NOMO-1 treated with DMSO at 0.1 percent for 48 hours (cell line): Measurements from ENCODE around the gene RABEP1.
A peak's percentile ranks its signal among the peaks of the same experiment; 100 is the strongest.

Experiments used
- DNase-seq: peaks from one replicate; lab custom pipeline; 2025; ENCODE audit not compliant: unreplicated experiment; lab: John Stamatoyannopoulos, UW

RABEP1 gene

GRCh38 chr17:5361426-5361825 lies 79.3 kb downstream of the RABEP1 start:
- no peak for DNase-seq

- DNase-seq, result no peak
Measured at GRCh38 chr17:5362162-5362811, 80.2 kb downstream of the RABEP1 start.

DNA sequence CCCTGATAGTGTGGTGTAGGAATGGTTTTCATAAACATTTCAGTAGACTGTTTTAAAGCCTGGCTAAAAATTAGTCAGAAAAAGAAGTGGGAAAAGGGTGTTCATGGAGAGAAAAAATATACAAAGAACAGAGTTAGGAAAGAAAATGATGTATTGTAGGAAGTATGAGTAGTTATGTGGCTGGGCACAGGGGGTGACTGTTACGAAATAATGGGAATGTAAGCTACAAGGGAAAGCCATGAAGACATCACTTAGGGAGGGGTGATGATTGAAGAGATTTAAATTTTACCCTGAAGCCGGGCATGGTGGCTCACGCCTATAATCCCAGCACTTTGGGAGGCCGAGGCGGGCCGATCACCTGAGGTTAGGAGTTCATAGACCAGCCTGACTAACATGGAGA lies 82.1 kb downstream of the RABEP1 start:
- DNase-seq, result no peak

- DNase-seq, result no peak
Measured at GRCh38 chr17:5364696-5365095, 82.6 kb downstream of the RABEP1 start.

GRCh38 chr17:5365831-5366230 lies 83.7 kb downstream of the RABEP1 start:
- DNase-seq, result no peak

DNA sequence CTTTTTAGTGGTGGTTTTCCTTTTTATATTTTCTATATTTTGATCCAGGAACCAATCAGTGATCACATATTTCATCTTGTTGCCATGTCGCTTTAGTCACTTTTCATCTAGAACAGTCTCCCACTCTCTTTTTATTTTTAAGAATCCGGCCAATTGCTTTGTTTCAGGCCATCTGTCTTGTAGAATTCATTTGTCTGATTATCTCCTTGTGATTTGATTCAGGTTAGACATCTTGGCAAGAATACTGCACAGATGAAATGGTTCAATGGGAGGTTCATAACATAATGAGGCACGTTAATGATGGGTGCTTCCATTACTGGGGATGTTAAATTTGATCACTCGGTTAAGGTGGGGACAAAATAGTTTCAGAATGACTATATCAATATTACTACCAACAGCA lies 88.3 kb downstream of the RABEP1 start:
- no peak for DNase-seq

GRCh38 chr17:5373112-5373511 lies 91.0 kb downstream of the RABEP1 start:
- DNase-seq, result no peak

DNA sequence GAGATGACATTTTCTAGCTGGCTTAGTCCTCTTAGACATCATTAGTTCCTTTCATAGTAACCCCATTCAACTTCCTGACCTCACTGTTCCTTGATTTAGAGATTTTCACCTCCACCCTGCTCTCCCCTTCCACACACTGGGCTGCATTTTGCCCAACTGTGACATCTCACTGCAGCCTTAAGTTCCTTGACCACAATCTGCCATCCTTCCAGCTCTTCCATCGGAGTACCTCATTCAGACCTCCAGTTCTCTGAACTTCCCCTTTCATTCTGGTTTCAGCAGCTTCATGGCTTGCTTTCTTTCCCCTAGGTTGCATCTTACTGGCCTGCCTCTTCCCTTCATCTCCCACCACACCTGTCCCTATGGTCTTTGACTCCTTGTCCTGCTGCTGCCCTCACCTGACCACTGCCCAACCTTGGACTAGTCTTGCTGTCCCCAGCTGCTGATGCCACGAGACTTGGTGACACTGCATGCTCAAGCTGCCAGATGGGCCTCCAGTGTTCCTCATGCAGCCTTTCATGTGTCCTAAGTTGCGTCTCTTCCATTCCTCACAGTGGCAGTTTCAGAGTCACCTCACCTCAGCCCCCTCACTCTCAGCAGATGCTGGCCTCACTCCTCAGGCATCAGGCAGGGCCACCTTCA lies 96.6 kb downstream of the RABEP1 start:
- DNase-seq, result no peak

GRCh38 chr17:5379351-5380107 lies 97.4 kb downstream of the RABEP1 start:
- no peak for DNase-seq

GRCh38 chr17:5380491-5381135 lies 98.5 kb downstream of the RABEP1 start:
- DNase-seq, result no peak

- no peak for DNase-seq
Measured at GRCh38 chr17:5381542-5381941, 99.5 kb downstream of the RABEP1 start.

GRCh38 chr17:5391678-5392077 lies 109.6 kb downstream of the RABEP1 start:
- no peak for DNase-seq

- DNase-seq, result no peak
Measured at GRCh38 chr17:5396612-5397011, 114.5 kb downstream of the RABEP1 start.

- DNase-seq, result no peak
Measured at GRCh38 chr17:5399767-5400166, 117.7 kb downstream of the RABEP1 start.

DNA sequence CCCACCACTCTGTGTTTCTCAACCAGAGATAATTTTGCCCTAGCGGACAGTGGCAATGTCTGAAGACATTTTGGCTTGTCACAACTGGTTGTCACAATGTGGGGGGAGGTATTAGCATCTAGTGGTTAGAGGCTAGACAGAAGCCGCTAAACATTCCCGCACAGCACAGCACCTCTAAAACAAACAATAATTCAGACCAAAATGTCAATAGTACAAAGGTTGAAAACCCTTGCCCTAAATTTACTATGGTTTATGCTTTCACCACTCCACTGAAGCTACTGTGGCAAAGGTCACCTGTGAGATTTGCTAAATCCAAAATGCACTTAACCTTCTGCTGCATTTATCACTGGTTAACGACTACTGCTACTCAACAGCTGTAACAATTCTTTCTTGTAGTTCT lies 123.3 kb downstream of the RABEP1 start:
- DNase-seq, result no peak

GRCh38 chr17:5408186-5408585 lies 126.1 kb downstream of the RABEP1 start:
- no peak for DNase-seq

GRCh38 chr17:5410594-5411272 lies 128.6 kb downstream of the RABEP1 start:
- no peak for DNase-seq

GRCh38 chr17:5413682-5414081 lies 131.6 kb downstream of the RABEP1 start:
- DNase-seq, result peak; percentile 88

GRCh38 chr17:5416901-5417300 lies 134.8 kb downstream of the RABEP1 start:
- DNase-seq, result no peak

- peak; percentile 90 for DNase-seq
Measured at GRCh38 chr17:5418858-5419355, 136.8 kb downstream of the RABEP1 start.

- DNase-seq, result peak; percentile 97
Measured at GRCh38 chr17:5419356-5419958, 137.4 kb downstream of the RABEP1 start, which contains the start of gene NUP88. TSS of gene NUP88 (minus strand) at chr17:5419662. CDS start at chr17:5419650, 12 bp downstream.
